GM11168 (cell line): ENCODE results near the gene DNAJC2.
"Not testable (repeated sequence)": the region's sequence is repeated elsewhere in the genome, so short reads cannot be mapped to it uniquely, and the experiment has no call there.

Experiments
- in situ Hi-C: fragments of 300-500 bp; cut with MboI; formaldehyde crosslinking; loops from one replicate; pipeline ENCODE4 v1.12.0; 2022; ENCODE audit warnings: low sequenced_read_pairs; ENCODE audit not compliant: unreplicated experiment

Gene DNAJC2

GRCh38 chr7:103343758-103344452 lies 662 bp downstream of the DNAJC2 start:
- in situ Hi-C loops: no loop called here

GRCh38 chr7:103343332-103343731 lies 1.2 kb downstream of the DNAJC2 start:
- in situ Hi-C loops: no loop called here

DNA sequence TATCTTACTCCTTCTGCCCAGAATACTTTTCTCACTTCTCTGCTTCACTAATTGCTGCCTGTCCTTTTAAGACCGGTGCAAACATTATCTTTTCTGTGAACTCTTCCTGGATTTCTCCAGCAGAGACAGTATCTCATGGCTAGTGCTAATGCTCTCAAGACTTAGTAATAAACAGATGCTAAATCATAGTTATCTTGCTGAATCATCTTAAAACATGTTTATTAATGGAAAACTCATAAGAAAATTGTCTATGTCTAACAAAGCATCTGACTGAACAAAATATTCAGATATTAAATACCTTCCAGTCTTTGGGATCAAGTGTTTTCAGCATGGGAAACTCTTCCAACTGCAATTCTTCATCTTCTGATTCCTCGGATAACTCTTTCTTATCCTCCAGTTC lies 3.1 kb downstream of the DNAJC2 start:
- in situ Hi-C loops: no loop called here

- in situ Hi-C loops: loop anchor here (5.0 kb wide), 1 partner anchor 42 kb away; the partner anchor contains the start of gene PMPCB
Observed at GRCh38 chr7:103338864-103339263, 5.7 kb downstream of the DNAJC2 start.

DNA sequence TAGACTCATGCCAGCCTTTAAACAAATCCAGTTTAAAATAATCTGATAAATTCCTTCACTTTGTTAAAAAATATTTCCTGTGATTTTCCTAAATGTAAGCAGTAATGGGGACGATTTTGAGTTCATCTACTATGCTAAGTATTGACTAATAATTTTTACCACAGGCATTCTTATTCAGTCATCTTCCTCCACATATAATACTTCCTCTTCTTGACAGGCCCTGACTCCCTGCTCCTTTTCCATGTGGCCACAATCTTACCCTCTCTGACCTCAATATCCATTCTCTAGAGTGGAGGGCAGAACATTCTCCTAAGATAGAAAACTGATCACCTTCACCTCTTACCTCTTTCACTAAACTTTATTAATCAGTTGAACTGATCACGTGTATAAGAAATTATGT lies 7.8 kb downstream of the DNAJC2 start:
- in situ Hi-C loops: loop anchor here (5.0 kb wide), 1 partner anchor 39 kb away; the partner anchor contains the start of gene PMPCB

DNA sequence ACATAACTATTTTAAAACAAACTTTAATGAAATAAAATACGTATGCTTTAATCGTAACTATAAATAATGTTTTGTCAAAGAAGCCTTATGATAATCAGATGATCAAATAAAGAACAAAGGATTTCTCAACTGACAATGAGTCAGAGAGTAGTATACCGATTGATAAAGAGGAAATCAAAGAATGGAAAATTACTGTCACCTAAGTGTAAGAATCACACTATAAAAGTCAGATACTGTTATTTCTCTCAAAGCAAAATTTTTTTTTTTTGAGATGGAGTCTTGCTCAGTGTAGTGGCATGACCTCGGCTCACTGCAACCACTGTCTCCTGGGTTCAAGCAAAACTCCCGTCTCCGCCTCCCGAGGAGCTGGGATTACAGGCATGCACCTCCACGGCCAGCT lies 18.8 kb downstream of the DNAJC2 start:
- in situ Hi-C loops: no loop called here

DNA sequence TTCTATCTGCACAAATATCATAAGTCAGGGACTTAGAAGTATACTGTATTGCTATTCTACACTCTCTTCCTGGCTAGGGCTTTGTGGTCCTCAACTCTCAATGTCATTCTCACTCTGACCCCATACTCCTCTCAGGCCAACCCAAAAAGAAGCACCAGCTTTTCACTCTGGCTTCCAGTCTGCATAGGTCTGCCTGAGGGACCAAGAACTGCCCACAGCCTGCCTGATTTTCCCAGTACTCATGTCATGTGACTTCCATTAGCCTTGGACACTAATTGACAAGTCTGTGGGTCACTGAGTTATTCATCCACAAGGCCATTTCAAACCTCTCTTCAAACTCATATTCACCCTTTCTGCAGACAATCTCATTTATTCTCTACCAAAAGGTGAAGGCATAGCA lies 27.6 kb downstream of the DNAJC2 start:
- in situ Hi-C loops: no loop called here

DNA sequence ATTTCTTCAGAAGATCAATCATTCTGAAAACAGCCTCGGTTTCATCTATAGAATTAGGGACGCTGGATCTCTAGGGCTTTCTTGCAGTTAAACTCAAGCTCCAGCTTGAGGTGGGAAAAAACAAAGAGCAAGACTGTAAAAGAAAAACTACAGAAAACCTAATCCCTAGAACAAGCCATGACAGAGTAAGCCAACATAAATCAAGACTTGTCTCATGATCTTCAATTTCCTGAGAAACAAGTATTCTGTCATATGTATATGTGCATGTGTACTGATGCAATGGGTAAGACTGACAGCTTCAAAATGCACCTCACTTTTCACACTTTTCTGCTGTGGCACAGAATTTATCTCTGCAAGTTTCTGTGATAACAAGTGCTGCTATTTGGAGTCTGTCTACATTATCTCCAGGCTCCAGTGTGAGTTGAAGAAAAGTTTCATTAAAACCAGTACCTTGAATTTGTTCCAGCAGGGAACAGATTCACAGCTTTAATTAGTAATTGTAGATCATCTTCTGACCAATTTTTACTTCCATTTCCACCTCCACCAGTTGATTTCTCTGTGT lies 28.1 kb downstream of the DNAJC2 start:
- in situ Hi-C loops: no loop called here

DNA sequence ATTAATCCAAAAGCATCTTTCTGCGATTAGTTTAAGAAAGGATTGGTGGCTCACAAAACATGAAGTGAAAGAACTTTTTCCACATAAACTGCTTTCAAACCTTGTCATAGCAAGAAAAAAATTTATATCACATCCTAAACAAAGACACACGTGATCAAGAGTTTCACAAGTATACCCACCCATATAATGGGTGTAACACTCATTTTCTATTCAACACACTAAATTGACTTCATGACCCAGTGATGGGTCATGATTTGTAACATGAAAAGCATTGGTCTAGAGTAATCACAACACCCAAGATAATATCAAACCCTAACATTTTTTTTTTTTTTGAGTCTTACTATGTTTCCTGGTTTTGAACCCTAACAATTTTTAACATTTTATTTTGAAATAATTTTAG lies 29.7 kb downstream of the DNAJC2 start:
- in situ Hi-C loops: no loop called here

- in situ Hi-C loops: no loop called here
Observed at GRCh38 chr7:103307503-103308231, 36.9 kb downstream of the DNAJC2 start.

DNA sequence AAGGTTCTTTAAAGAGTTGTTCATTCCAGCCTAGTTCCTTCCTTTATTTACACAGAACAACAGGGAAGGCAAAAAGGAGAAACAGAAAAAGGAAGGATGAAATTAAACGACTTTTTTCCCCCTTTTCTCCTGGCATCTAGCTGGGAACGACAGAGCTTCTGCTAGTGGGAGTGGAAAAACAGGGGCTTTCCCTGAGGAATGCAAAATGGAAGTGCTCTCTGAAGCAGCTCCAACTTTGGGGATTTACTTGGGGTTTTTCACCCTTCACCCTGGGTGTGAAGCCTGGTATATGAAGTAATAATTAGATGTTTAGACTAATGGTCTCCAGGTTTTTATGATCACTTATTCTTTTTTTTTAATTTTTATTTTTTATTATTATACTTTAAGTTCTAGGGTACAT lies 43.1 kb downstream of the DNAJC2 start:
- in situ Hi-C loops: no loop called here

GRCh38 chr7:103299660-103300059 lies 44.9 kb downstream of the DNAJC2 start:
- in situ Hi-C loops: loop anchor here (5.0 kb wide), 1 partner anchor 38 kb away; no protein-coding TSS in a partner anchor

GRCh38 chr7:103297837-103298179 lies 46.8 kb downstream of the DNAJC2 start:
- in situ Hi-C loops: loop anchor here (5.0 kb wide), 1 partner anchor 39 kb away; no protein-coding TSS in a partner anchor

DNA sequence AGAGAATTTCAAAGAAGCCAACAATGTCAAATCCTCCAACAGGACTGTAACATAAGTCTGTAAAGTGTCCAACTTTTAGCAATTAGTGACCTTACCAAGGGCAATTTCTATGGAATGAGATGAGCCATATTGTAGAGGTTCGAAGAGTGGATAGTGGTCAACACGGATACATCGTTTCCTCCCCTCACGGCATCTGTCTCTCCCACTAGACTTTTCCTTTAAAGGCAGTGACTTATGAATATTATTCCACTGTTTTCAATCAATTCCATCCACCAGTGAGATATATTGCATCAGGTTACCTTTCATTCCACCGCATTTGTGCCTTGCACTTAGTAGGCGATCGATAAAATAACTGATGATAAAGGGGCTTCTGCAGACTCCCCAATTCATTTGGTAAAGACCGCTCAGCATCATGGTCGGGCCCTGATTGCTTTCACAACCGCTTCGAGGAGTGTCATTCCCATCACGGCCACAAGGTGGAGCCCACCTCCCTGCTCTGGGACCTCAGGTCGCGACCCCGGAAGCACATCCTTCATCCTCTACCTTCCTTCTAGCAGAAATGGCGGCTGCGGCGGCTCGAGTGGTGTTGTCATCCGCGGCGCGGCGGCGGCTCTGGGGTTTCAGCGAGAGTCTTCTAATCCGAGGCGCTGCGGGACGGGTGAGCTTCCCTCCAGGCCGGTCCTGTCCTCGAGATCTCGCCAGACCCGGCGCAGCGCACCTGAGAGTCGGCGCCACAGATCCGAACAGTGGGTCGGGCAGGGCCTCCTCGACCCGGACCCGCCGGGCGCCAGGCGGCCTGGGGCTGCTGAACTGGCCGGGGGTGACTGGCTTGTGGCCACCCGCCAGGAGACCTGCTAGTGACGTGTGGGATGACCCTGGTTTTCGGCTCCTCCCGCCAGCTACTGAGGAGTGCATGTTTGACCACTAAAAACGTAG lies 47.4 kb downstream of the DNAJC2 start, which contains the start of gene PMPCB:
TSS of gene PMPCB (plus strand) at position 535 of the 936 bp plus-strand sequence. CDS start at position 560, 25 bp downstream.
- in situ Hi-C loops: loop anchor here (5.0 kb wide), 1 partner anchor 40 kb away; no protein-coding TSS in a partner anchor

DNA sequence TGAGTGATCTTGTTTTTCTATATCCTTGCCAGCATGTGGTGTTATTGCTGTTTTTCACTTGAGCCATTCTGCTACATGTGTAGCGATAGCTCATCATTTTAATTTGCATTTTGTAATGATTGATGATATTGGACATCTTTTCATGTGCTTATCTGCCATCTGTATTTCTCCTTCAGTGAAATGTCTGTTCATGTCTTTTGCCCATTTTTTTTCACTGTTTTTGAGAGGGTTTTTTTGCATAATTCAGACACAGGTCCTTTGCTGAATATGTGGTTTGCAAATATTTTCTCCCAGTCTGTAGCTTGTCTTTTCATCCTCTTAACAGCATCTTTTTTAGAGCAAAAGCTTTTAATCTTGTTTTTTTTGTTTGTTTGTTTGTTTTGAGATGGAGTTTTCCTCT lies 51.0 kb downstream of the DNAJC2 start:
- in situ Hi-C loops: no loop called here

DNA sequence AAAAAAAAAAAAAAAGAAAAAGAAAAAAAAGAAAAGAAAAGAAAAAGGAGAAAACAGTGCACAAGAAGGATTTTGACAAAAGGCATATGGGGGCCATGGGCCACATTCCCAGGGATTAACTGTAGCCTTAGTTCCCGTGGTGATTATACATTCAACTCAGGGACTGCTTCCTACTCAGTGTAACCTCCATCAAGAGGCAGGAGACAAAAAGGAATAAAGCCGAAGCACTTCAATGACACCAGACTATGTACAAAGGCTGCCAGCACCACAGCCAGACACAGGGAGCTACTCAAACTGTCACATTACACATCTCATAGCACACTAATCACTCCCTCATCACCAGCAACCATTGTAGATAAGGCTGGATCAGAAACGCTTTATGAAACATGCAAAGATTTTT lies 52.4 kb downstream of the DNAJC2 start:
- in situ Hi-C loops: no loop called here

GRCh38 chr7:103282802-103283427 lies 61.7 kb downstream of the DNAJC2 start:
- in situ Hi-C loops: not testable (repeated sequence)

DNA sequence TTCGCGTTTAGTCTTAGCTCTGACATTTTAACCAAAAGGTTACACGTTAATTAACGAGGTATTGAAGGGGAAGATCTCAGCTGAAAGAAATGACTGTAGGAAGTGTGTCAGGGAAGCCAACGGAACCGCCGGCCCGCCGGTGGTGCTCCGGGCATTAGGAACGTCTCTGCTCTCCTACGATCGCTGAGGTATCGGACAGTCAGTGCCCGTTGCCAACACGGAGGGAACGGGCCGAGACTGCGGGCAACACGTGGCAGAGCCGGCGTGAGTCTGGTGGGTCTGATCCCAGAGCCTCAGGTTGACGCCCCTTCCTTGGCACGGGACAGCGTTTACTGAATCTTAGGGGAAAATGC lies 63.8 kb downstream of the DNAJC2 start:
- in situ Hi-C loops: not testable (repeated sequence)

GRCh38 chr7:103279963-103280802 lies 64.4 kb downstream of the DNAJC2 start:
- in situ Hi-C loops: not testable (repeated sequence)
